NCI-H526 treated with DMSO at 0.1 percent for 48 hours (cell line): ENCODE data around the gene MIAT.
"Not testable (repeated sequence)": the region's sequence is repeated elsewhere in the genome, so short reads cannot be mapped to it uniquely, and the experiment has no call there.

Experiments
- DNase-seq: peaks from one replicate; lab custom pipeline; 2025; lab: John Stamatoyannopoulos, UW

The MIAT gene

GRCh38 chr22:26700462-26700861, 43.1 kb downstream of the MIAT start:
- DNase-seq = no peak

GRCh38 chr22:26700886-26701285, 43.5 kb downstream of the MIAT start:
- no peak for DNase-seq

- DNase-seq = no peak
Observed at GRCh38 chr22:26701323-26701722, 43.9 kb downstream of the MIAT start.

GRCh38 chr22:26702906-26703830, 45.8 kb downstream of the MIAT start:
- no peak for DNase-seq

GRCh38 chr22:26705379-26705778, 48.0 kb downstream of the MIAT start:
- not testable (repeated sequence) for DNase-seq

- DNase-seq = no peak
Observed at GRCh38 chr22:26707090-26707489, 49.7 kb downstream of the MIAT start.

- no peak for DNase-seq
Observed at GRCh38 chr22:26707581-26707980, 50.2 kb downstream of the MIAT start.

- no peak for DNase-seq
Observed at GRCh38 chr22:26708256-26709009, 51.0 kb downstream of the MIAT start.

GRCh38 chr22:26709617-26710390, 52.4 kb downstream of the MIAT start:
- no peak for DNase-seq

GRCh38 chr22:26711205-26711963, 54.0 kb downstream of the MIAT start:
- no peak for DNase-seq

- no peak for DNase-seq
Observed at GRCh38 chr22:26712158-26712557, 54.8 kb downstream of the MIAT start.

- DNase-seq = no peak
Observed at GRCh38 chr22:26713823-26714449, 56.5 kb downstream of the MIAT start.

GRCh38 chr22:26714971-26715370, 57.6 kb downstream of the MIAT start:
- no peak for DNase-seq

GRCh38 chr22:26715392-26715936, 58.1 kb downstream of the MIAT start:
- no peak for DNase-seq

GRCh38 chr22:26718488-26718887, 61.1 kb downstream of the MIAT start:
- no peak for DNase-seq

- DNase-seq = no peak
Observed at GRCh38 chr22:26718905-26719304, 61.5 kb downstream of the MIAT start.

GRCh38 chr22:26722159-26722558, 64.8 kb downstream of the MIAT start:
- DNase-seq = no peak

GRCh38 chr22:26724414-26724813, 67.0 kb downstream of the MIAT start:
- no peak for DNase-seq

GRCh38 chr22:26725012-26725676, 67.8 kb downstream of the MIAT start:
- DNase-seq = no peak
